GM12892 (cell line): ENCODE data around the gene COL19A1.
"Not testable (repeated sequence)": the region's sequence is repeated elsewhere in the genome, so short reads cannot be mapped to it uniquely, and the experiment has no call there.

ENCODE experiments used
- DNase-seq: peaks from one replicate; pipeline ENCODE4 v3.0.0; 2011; ENCODE audit not compliant: insufficient read length
- FAIRE-seq: peaks from 2 replicates; lab custom pipeline; 2011; peaks lifted over from hg19 to GRCh38; lab: Jason Lieb, UNC
- POLR2A ChIP-seq: IDR thresholded peaks from 2 replicates; pipeline ENCODE4 v1.6.1; 2011; ENCODE audit warnings: low read depth, low read length, control low read depth
- POLR2AphosphoS5 ChIP-seq: IDR thresholded peaks from 2 replicates; pipeline ENCODE4 v1.6.1; 2011; ENCODE audit warnings: low read depth, low read length, control low read depth
- TAF1 ChIP-seq: IDR thresholded peaks from 2 replicates; pipeline ENCODE4 v1.6.1; 2011; ENCODE audit warnings: low read depth, mild to moderate bottlenecking, control low read depth, low read length, borderline replicate concordance

Gene COL19A1

DNA sequence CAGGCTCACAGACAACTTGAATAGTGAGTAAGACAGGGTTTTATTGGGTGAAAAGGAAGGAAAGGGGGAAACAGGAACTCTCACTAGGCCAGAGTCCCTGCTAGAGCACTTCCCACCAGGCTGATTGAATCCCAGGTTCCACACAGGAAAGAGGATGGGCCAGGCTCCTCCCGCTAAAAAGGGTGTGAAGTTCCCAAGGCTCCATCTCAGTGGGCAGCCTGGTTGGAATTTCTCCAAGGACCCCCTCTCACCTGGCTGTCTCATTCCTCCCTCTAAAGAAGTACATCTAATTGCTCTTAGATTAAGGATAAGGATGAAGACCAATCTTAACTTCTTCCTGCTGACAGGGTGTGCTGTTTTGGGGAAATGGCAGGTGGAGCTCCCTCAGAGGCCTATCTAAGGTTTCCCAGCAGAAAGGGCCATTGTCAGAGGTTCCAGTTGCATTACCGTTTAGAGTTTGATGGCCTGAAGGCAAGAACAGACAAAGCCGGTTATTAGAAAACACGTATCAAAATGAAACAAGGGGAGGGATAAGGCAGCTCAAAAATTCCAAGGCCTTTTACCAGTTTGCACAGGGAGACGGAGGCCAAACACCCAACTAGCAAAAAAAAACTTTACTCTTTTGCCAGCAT lies 21.5 kb downstream of the COL19A1 start:
- TF ChIP-seq POLR2AphosphoS5 = no peak
- TF ChIP-seq TAF1 = no peak
- no peak for TF ChIP-seq POLR2A
- DNase-seq (no peak), FAIRE-seq (no peak)

DNA sequence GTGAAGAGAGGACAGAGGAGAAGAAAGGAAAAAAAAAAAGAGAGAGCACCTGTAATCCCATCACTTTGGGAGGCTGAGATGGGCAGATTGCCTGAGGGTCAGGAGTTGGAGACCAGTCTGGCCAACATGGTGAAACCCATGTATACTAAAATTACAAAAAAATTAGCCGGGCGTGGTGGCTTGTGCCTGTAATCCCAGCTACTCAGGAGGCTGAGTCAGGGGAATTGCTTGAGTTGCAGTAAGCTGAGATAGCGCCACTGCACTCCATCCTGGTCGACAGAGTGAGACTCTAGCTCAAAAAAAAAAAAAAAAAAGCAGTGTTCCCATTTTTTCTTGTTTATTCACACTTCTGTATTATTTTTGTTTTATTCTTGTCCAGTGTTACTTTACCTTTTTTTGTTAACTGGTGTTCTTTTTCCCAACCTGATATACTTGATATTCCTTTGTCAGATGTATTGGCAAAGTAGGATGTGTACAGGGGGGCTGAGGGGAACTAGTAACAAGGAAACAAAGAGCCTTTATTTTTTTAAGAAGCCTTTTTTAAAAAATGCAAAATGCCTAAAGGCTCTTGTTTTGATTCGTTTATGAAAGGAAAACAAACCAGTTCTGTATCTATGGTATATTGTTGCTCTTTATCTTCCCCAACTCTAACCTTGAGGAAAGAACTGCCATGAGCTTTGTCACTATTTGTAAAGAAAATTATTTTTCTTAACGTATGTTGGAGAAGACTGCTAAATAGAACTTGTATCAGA lies 22.3 kb downstream of the COL19A1 start:
- DNase-seq (no peak), FAIRE-seq (no peak)
- TF ChIP-seq POLR2AphosphoS5 = no peak
- no peak for TF ChIP-seq POLR2A

DNA sequence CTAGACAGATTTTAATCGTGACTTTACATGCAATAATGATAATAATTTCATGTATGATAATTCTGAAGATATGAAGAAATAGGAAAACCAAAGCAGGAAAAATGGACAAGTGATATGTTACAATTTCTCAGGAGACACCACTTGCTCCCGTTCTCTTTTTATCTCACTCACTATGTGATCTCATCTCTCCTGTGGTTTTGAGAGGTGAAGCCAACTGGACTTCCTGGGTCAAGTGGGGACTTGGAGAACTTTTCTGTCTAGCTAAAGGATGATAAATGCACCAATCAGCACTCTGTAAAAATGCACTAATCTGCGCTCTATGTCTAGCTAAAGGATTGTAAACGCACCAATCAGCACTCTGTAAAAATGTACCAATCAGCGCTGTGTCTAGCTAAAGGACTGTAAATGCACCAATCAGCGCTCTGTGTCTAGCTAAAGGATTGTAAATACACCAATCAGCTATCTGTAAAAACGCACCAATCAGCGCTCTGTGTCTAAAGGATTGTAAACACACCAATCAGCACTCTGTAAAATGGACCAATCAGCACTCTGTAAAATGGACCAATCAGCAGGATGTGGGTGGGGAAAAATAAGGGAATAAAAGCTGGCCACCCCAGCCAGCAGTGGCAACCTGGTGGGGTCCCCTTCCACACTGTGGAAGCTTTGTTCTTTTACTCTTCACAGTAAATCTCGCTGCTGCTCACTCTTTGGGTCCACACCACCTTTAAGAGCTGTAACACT lies 23.0 kb downstream of the COL19A1 start:
- FAIRE-seq = peak; percentile 33
- not testable (repeated sequence) for DNase-seq

- not testable (repeated sequence) for DNase-seq, FAIRE-seq
Observed at GRCh38 chr6:69892561-69892960, 26.2 kb downstream of the COL19A1 start.

DNA sequence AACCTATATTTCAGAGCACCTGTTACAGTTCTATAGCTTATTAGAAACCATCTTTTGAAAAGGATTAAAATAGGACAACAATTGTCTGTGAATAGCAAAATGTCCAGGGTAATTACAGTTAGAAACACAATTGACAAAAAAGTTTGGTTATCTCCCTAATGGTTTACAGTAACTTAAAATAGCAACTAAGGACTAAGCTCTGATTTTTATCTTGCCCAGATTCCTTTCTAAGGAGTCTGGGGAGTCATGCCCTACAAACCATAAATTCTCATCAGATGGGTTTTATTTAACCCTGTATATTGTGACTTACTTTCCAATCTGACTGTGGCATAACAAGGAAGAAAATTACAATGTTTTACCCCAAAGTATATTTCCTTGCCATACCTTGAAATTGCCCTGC lies 26.9 kb downstream of the COL19A1 start:
- not testable (repeated sequence) for FAIRE-seq, DNase-seq

GRCh38 chr6:69894578-69895347 lies 28.4 kb downstream of the COL19A1 start:
- FAIRE-seq (peak; percentile 76), DNase-seq (no peak)
- TF ChIP-seq TAF1 (no peak), POLR2A (no peak), POLR2AphosphoS5 (no peak)

- TF ChIP-seq POLR2AphosphoS5 (no peak), TAF1 (no peak), POLR2A (no peak)
- no peak for DNase-seq
- no peak for FAIRE-seq
Observed at GRCh38 chr6:69895396-69895795, 29.0 kb downstream of the COL19A1 start.

GRCh38 chr6:69900869-69901268 lies 34.5 kb downstream of the COL19A1 start:
- no peak for TF ChIP-seq POLR2A
- no peak for TF ChIP-seq POLR2AphosphoS5
- no peak for TF ChIP-seq TAF1
- DNase-seq (no peak), FAIRE-seq (no peak)

GRCh38 chr6:69901361-69901760 lies 35.0 kb downstream of the COL19A1 start:
- no peak for DNase-seq
- no peak for TF ChIP-seq POLR2AphosphoS5
- no peak for TF ChIP-seq TAF1
- TF ChIP-seq POLR2A = no peak
- FAIRE-seq = no peak

DNA sequence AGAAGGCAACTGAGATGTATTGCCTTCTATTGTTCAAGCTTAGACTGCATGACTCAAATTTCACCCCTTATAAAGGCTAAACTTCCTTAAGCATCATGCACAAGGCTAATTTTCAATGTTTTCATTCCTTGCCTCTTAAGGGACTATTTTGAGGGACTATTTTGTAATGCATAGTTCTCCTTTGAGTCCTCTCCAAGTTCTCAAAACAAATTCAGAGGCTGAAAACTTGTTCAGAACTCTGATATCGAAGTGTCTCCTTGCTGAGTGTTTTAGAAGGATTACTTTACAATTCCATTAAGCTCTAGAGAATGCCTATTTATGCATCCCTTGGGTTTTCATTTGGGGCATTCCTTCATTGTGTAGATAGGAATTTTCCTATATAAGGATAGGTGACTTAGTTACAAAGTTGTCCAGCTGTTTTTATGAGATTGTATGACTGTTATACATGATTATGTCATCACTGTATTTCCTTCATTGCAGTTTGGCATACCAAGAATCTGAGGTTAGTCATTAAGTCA lies 41.7 kb downstream of the COL19A1 start:
- FAIRE-seq (peak; percentile 40), DNase-seq (no peak)
- no peak for TF ChIP-seq POLR2A

GRCh38 chr6:69913361-69913760 lies 47.0 kb downstream of the COL19A1 start:
- no peak for FAIRE-seq
- no peak for DNase-seq
- no peak for TF ChIP-seq POLR2A
- no peak for TF ChIP-seq POLR2AphosphoS5
- no peak for TF ChIP-seq TAF1
